Sigmoid colon (tissue), 4 donors: Measurements from ENCODE around the gene ARL16.

Source experiments
- CTCF ChIP-seq, 4 experiments: fragments of 450-650 bp in 3 of 4; fragments of 200-600 bp in 1 of 4; IDR thresholded peaks; one replicate each; pipeline ENCODE4 v1.5.1; 2016 to 2019; ENCODE audit warnings: antibody characterized with exemption in 4 of 4, mild to moderate bottlenecking in 3 of 4, moderate library complexity in 2 of 4
- EP300 ChIP-seq, 4 donors: sonication (generic); formaldehyde crosslinking; IDR thresholded peaks; one replicate each; pipeline ENCODE4 v1.6.1; 2017; ENCODE audit warnings: antibody characterized with exemption in 4 of 4
- POLR2A ChIP-seq, 2 donors: fragments of 450-650 bp; IDR thresholded peaks; one replicate each; pipeline ENCODE4 v1.6.1; 2016; ENCODE audit warnings: antibody characterized with exemption in 2 of 2, mild to moderate bottlenecking in 2 of 2, moderate library complexity in 2 of 2

- no peak for TF ChIP-seq CTCF (IDR thresholded peaks at IDR 0.05)
- no peak for TF ChIP-seq POLR2A (IDR thresholded peaks at IDR 0.05)
- no peak for TF ChIP-seq EP300 (IDR thresholded peaks at IDR 0.05)
Observed at GRCh38 chr17:81672504-81672903, 11.1 kb downstream of the ARL16 start.
